Thymus (tissue), 11 donors: ENCODE results near the gene IGF1R. TPM values are rescaled to one million over a fixed set of nuclear protein-coding genes. Genes with fewer than 3 reads are reported as not detected.
"Not testable (repeated sequence)": the region's sequence is repeated elsewhere in the genome, so short reads cannot be mapped to it uniquely, and the experiment has no call there.

Experiments used
- DNase-seq, 9 donors: peaks; one replicate each; pipeline ENCODE4 v3.0.0-alpha.2; 2013; ENCODE audit warnings: low spot score in 9 of 9, low read depth in 6 of 9, missing footprints in 1 of 9
- H3K27ac ChIP-seq, 2 donors: one replicate each; pipeline ENCODE4 v1.5.1; 2013; ENCODE audit warnings: control low read depth in 1 of 2, low read depth in 1 of 2, low read length in 1 of 2, mild to moderate bottlenecking in 1 of 2, moderate library complexity in 1 of 2
- H3K27me3 ChIP-seq, 2 donors: one replicate each; pipeline ENCODE4 v1.5.1; 2013; ENCODE audit warnings: low read length in 1 of 2; ENCODE audit not compliant: control insufficient read depth in 2 of 2, insufficient read depth in 1 of 2
- H3K36me3 ChIP-seq, 2 donors: one replicate each; pipeline ENCODE4 v1.5.1; 2013; ENCODE audit warnings: low read length in 1 of 2, mild to moderate bottlenecking in 1 of 2, moderate library complexity in 1 of 2; ENCODE audit not compliant: control insufficient read depth in 2 of 2, insufficient read depth in 2 of 2
- H3K4me1 ChIP-seq, 2 donors: one replicate each; pipeline ENCODE4 v1.5.1; 2013; ENCODE audit warnings: low read length in 2 of 2; ENCODE audit not compliant: control insufficient read depth in 2 of 2, insufficient read depth in 2 of 2
- H3K4me3 ChIP-seq, 2 donors: one replicate each; pipeline ENCODE4 v1.5.1; 2013; ENCODE audit warnings: low read length in 2 of 2, control low read depth in 1 of 2, mild to moderate bottlenecking in 1 of 2
- H3K9me3 ChIP-seq, 2 donors: one replicate each; pipeline ENCODE4 v1.5.1; 2013; ENCODE audit warnings: low read length in 1 of 2, mild to moderate bottlenecking in 1 of 2; ENCODE audit not compliant: control insufficient read depth in 2 of 2, insufficient read depth in 1 of 2
- WGBS: extraction: QIAGEN DNeasy Blood & Tissue Kit; methylation state at CpG from one replicate; pipeline ENCODE4 v1.1.7; 2013; 5-methylcytosine and 5-hydroxymethylcytosine counted together
- polyA plus RNA-seq: library from polyadenylated mRNA; stranded (reverse); fragments of 200-250 nt; gene quantifications from one replicate; pipeline ENCODE4 v1.2.3, GENCODE V29; 2013
- total RNA-seq: library from RNA; stranded (reverse); fragments of 120-200 nt; gene quantifications from one replicate; pipeline ENCODE4 v1.2.4, GENCODE V29; 2013
- donor health status: healthy.

The IGF1R gene
- total and polyA plus RNA-seq, 2 donors = 10.0 to 11.0 TPM

- WGBS = 93% methylated on average over 3 of the region's 3 CpGs
- H3K4me3 ChIP-seq = no peak overlapping the region
- peaks cover 0 to 11% of the 10 kb centered on the region in 2 donors for H3K9me3 ChIP-seq
- peaks cover 8 to 35% of the 10 kb centered on the region in 2 donors for H3K4me1 ChIP-seq
- no peak overlapping the region for H3K27ac ChIP-seq
- peaks cover 0 to 2% of the 10 kb centered on the region in 2 donors for H3K36me3 ChIP-seq
- H3K27me3 ChIP-seq = no peaks in the 10 kb centered on the region
- no peak for DNase-seq
Measured at GRCh38 chr15:98998279-98998678, 349.9 kb downstream of the IGF1R start.

GRCh38 chr15:98999233-98999632 is 350.9 kb downstream of the IGF1R start:
- Histone ChIP-seq H3K27ac (no peak overlapping the region), H3K4me3 (no peak overlapping the region), H3K36me3 (peaks cover 0 to 2% of the 10 kb centered on the region in 2 donors), H3K9me3 (peaks cover 0 to 9% of the 10 kb centered on the region in 2 donors), H3K27me3 (no peaks in the 10 kb centered on the region), H3K4me1 (peaks cover 8 to 37% of the 10 kb centered on the region in 2 donors)
- WGBS = 90% methylated on average over 2 of the region's 2 CpGs
- DNase-seq = peak in 1 of 9 donors; percentile 56

- peak in 2 of 9 donors; percentile 25 to 66 for DNase-seq
- 42% methylated on average over 3 of the region's 3 CpGs for WGBS
- peaks cover 0 to 2% of the 10 kb centered on the region in 2 donors for H3K36me3 ChIP-seq
- no peaks in the 10 kb centered on the region for H3K27me3 ChIP-seq
- H3K4me3 ChIP-seq = no peak overlapping the region
- H3K4me1 ChIP-seq = peaks cover 8 to 50% of the 10 kb centered on the region in 2 donors
- peak overlapping the region in 1 of 2 donors; percentile 26 for H3K27ac ChIP-seq
- H3K9me3 ChIP-seq = peaks cover 0 to 8% of the 10 kb centered on the region in 2 donors
Measured at GRCh38 chr15:99002226-99002625, 353.9 kb downstream of the IGF1R start.

GRCh38 chr15:99003317-99003716 is 355.0 kb downstream of the IGF1R start:
- DNase-seq, H3K27me3 ChIP-seq, H3K36me3 ChIP-seq, H3K9me3 ChIP-seq, H3K27ac ChIP-seq, H3K4me3 ChIP-seq: not testable (repeated sequence)
- peaks cover 3 to 39% of the 10 kb centered on the region in 2 donors for H3K4me1 ChIP-seq
- WGBS = 23% methylated on average over 10 of the region's 10 CpGs

GRCh38 chr15:99004998-99005974 is 356.9 kb downstream of the IGF1R start:
- not testable (repeated sequence) for H3K27ac ChIP-seq, DNase-seq, H3K36me3 ChIP-seq, H3K9me3 ChIP-seq, H3K4me3 ChIP-seq, H3K27me3 ChIP-seq
- H3K4me1 ChIP-seq = peaks cover 3 to 40% of the 10 kb centered on the region in 2 donors
- WGBS = 91% methylated on average over 35 of the region's 38 CpGs

GRCh38 chr15:99006146-99006545 is 357.8 kb downstream of the IGF1R start:
- Histone ChIP-seq H3K27me3 (no peaks in the 10 kb centered on the region), H3K9me3 (no peaks in the 10 kb centered on the region), H3K27ac (peak overlapping the region in 1 of 2 donors; percentile 9), H3K4me3 (no peak overlapping the region), H3K4me1 (peaks cover 3 to 38% of the 10 kb centered on the region in 2 donors), H3K36me3 (no peaks in the 10 kb centered on the region)
- no peak for DNase-seq
- WGBS = 81% methylated on average over 9 of the region's 9 CpGs

- 97% methylated on average over 17 of the region's 17 CpGs for WGBS
- no peak overlapping the region for H3K4me3 ChIP-seq
- no peaks in the 10 kb centered on the region for H3K27me3 ChIP-seq
- H3K9me3 ChIP-seq = no peaks in the 10 kb centered on the region
- H3K4me1 ChIP-seq = peaks cover 3 to 37% of the 10 kb centered on the region in 2 donors
- DNase-seq = no peak
- no peaks in the 10 kb centered on the region for H3K36me3 ChIP-seq
- H3K27ac ChIP-seq = no peak overlapping the region
Measured at GRCh38 chr15:99006904-99007495, 358.7 kb downstream of the IGF1R start.

GRCh38 chr15:99009741-99010330 is 361.5 kb downstream of the IGF1R start:
- peaks cover 0 to 21% of the 10 kb centered on the region in 2 donors for H3K4me1 ChIP-seq
- H3K27ac ChIP-seq = peak overlapping the region in 1 of 2 donors; percentile 59
- 70% methylated on average over 8 of the region's 8 CpGs for WGBS
- H3K36me3 ChIP-seq = no peaks in the 10 kb centered on the region
- no peak for DNase-seq
- H3K4me3 ChIP-seq = no peak overlapping the region
- H3K9me3 ChIP-seq = no peaks in the 10 kb centered on the region
- no peaks in the 10 kb centered on the region for H3K27me3 ChIP-seq

- WGBS = 77% methylated on average over 2 of the region's 2 CpGs
Measured at GRCh38 chr15:99010768-99011167, 362.4 kb downstream of the IGF1R start.

More at GRCh38 chr15:99010768-99011167, 362.4 kb downstream of the IGF1R start:
- Histone ChIP-seq H3K4me3 (no peak overlapping the region), H3K4me1 (peaks cover 3 to 21% of the 10 kb centered on the region in 2 donors), H3K27ac (no peak overlapping the region), H3K27me3 (no peaks in the 10 kb centered on the region), H3K36me3 (no peaks in the 10 kb centered on the region), H3K9me3 (no peaks in the 10 kb centered on the region)
- no peak for DNase-seq
